ENCODE data around the gene SOCS7.

- no peak for TF ChIP-seq CTCF (IDR thresholded peaks at IDR 0.05)
- no peak for TF ChIP-seq EZH2 (IDR thresholded peaks at IDR 0.05)
These were observed 102.3 kb downstream of the SOCS7 start for GRCh38 chr17:38453951-38454421.

Measured in neural progenitor cell (in vitro differentiated cells).